Thoracic aorta (tissue), 2 donors: ENCODE results near the gene TDG. TPM values are rescaled to one million over a fixed set of nuclear protein-coding genes. Genes with fewer than 3 reads are reported as not detected.

Experiments used
- ATAC-seq: fragments of 150-250 bp; one replicate; pipeline ENCODE4 v1.8.0; 2017; ENCODE audit warnings: low read depth; ENCODE audit not compliant: insufficient number of reproducible peaks, low FRiP score
- DNase-seq: peaks from one replicate; pipeline ENCODE4 v3.0.0-alpha.2; 2020; ENCODE audit warnings: low spot score
- H3K27ac ChIP-seq, 2 donors: fragments of 200-600 bp; sonication (generic); 1 replicate in 1 of 2; 2 replicates in 1 of 2; pipeline ENCODE4 v1.5.1; 2016; ENCODE audit warnings: mild to moderate bottlenecking in 2 of 2, moderate library complexity in 2 of 2
- H3K27me3 ChIP-seq: fragments of 200-600 bp; sonication (generic); replicated peaks from 2 replicates; pipeline ENCODE4 v1.6.0; 2016; ENCODE audit warnings: mild to moderate bottlenecking; ENCODE audit not compliant: insufficient read depth
- H3K36me3 ChIP-seq: fragments of 200-600 bp; sonication (generic); one replicate; pipeline ENCODE4 v1.5.1; 2016
- H3K4me1 ChIP-seq, 2 donors: fragments of 200-600 bp; sonication (generic); 1 replicate in 1 of 2; 2 replicates in 1 of 2; pipeline versions ENCODE4 v1.5.1 to v1.6.0; 2016; ENCODE audit warnings: low read depth in 2 of 2, mild to moderate bottlenecking in 1 of 2; ENCODE audit not compliant: control insufficient read depth in 1 of 2
- H3K4me3 ChIP-seq: fragments of 200-600 bp; sonication (generic); 2 replicates; pipeline ENCODE4 v1.5.1; 2016; ENCODE audit warnings: mild to moderate bottlenecking
- H3K9me3 ChIP-seq: fragments of 200-600 bp; sonication (generic); 2 replicates; pipeline ENCODE4 v1.5.1; 2016
- total RNA-seq, 2 donors: library from RNA; depleted of rRNA; stranded (reverse); fragments of >200 nt; gene quantifications; one replicate each; pipeline versions ENCODE4 v1.1.0 to v1.2.3, GENCODE V29; 2016
- TF ChIP-seq, protein P1 (sequence below): fragments of 200-600 bp; sonication (generic); IDR thresholded peaks from one replicate; pipeline ENCODE4 v1.5.1; 2019; ENCODE audit warnings: antibody characterized with exemption

TDG gene
- total RNA-seq, 2 donors from 2014 or later: 8.0 to 24.5 TPM

- ATAC-seq (no peak), DNase-seq (no peak)
- TF ChIP-seq, protein P1, sequence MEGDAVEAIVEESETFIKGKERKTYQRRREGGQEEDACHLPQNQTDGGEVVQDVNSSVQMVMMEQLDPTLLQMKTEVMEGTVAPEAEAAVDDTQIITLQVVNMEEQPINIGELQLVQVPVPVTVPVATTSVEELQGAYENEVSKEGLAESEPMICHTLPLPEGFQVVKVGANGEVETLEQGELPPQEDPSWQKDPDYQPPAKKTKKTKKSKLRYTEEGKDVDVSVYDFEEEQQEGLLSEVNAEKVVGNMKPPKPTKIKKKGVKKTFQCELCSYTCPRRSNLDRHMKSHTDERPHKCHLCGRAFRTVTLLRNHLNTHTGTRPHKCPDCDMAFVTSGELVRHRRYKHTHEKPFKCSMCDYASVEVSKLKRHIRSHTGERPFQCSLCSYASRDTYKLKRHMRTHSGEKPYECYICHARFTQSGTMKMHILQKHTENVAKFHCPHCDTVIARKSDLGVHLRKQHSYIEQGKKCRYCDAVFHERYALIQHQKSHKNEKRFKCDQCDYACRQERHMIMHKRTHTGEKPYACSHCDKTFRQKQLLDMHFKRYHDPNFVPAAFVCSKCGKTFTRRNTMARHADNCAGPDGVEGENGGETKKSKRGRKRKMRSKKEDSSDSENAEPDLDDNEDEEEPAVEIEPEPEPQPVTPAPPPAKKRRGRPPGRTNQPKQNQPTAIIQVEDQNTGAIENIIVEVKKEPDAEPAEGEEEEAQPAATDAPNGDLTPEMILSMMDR: no peak
- Histone ChIP-seq H3K27ac (no peak overlapping the region), H3K4me3 (peak overlapping the region; percentile 94), H3K9me3 (no peaks in the 10 kb centered on the region), H3K27me3 (no peaks in the 10 kb centered on the region), H3K36me3 (peaks cover 20% of the 10 kb centered on the region), H3K4me1 (peaks cover 28 to 68% of the 10 kb centered on the region in 2 donors)
Measured at GRCh38 chr12:103933237-103933636, 32.4 kb upstream of the TDG start.

- H3K9me3 ChIP-seq: no peaks in the 10 kb centered on the region
- peaks cover 24 to 55% of the 10 kb centered on the region in 2 donors for H3K4me1 ChIP-seq
- ATAC-seq (no peak), DNase-seq (no peak)
- H3K27ac ChIP-seq: no peak overlapping the region
- no peak overlapping the region for H3K4me3 ChIP-seq
- TF ChIP-seq, protein P1: no peak
- peaks cover 51% of the 10 kb centered on the region for H3K36me3 ChIP-seq
- no peaks in the 10 kb centered on the region for H3K27me3 ChIP-seq
Measured at GRCh38 chr12:103936679-103937078, 29.0 kb upstream of the TDG start.

GRCh38 chr12:103944964-103945363 lies 20.7 kb upstream of the TDG start:
- H3K4me3 ChIP-seq: no peak overlapping the region
- no peaks in the 10 kb centered on the region for H3K9me3 ChIP-seq
- H3K27me3 ChIP-seq: no peaks in the 10 kb centered on the region
- no peak overlapping the region for H3K27ac ChIP-seq
- DNase-seq: no peak
- TF ChIP-seq, protein P1: no peak
- ATAC-seq: no peak
- H3K36me3 ChIP-seq: peaks cover 75% of the 10 kb centered on the region
- no peaks in the 10 kb centered on the region for H3K4me1 ChIP-seq

DNA sequence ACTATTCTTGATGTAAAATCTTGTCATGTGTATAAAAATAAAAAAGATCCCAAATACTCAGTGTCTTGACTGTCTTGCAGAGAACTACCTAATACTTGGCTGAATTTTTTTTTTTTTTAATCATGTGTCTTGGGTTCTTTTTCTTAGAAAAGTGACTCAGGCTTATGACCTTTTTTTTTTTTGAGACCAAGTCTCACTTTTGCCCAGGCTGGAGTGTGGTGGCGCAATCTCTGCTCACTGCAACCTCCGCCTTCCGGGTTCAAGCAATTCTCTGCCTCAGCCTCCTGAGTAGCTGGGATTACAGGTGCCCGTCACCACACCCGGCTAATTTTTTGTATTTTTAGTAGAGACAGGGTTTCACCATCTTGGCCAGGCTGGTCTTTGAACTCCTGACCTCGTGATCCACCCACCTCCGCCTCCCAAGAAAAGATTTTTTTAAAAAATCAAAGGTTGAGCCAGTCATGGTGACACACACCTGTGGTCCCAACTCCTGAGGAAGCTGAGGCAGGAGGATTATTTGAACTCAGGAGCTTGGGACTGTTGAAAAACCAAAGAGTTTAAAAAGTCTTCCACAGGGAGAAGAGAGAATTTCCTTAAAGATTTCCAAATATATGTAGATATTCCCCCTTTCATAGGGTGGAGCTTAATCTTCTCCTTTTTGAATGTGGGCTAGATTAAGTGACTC lies 17.7 kb upstream of the TDG start:
- no peak overlapping the region for H3K4me3 ChIP-seq
- DNase-seq (no peak), ATAC-seq (no peak)
- peaks cover 68% of the 10 kb centered on the region for H3K36me3 ChIP-seq
- no peaks in the 10 kb centered on the region for H3K27me3 ChIP-seq
- TF ChIP-seq, protein P1: no peak
- no peaks in the 10 kb centered on the region for H3K9me3 ChIP-seq
- H3K27ac ChIP-seq: no peak overlapping the region
- no peaks in the 10 kb centered on the region for H3K4me1 ChIP-seq

GRCh38 chr12:103948746-103949406 lies 16.8 kb upstream of the TDG start:
- peaks cover 71% of the 10 kb centered on the region for H3K36me3 ChIP-seq
- ATAC-seq: no peak

More at GRCh38 chr12:103948746-103949406, 16.8 kb upstream of the TDG start:
- TF ChIP-seq, protein P1: no peak
- H3K27ac ChIP-seq: no peak overlapping the region
- no peaks in the 10 kb centered on the region for H3K27me3 ChIP-seq
- no peaks in the 10 kb centered on the region for H3K4me1 ChIP-seq
- DNase-seq: no peak
- H3K9me3 ChIP-seq: no peaks in the 10 kb centered on the region
- H3K4me3 ChIP-seq: no peak overlapping the region
